ENCODE measurements around the gene KCNB1. TPM values are rescaled to one million over a fixed set of nuclear protein-coding genes. Genes with fewer than 3 reads are reported as not detected.

KCNB1 gene
- total RNA-seq, 2 donors from 2014 or later: 2.8 to 16.1 TPM

DNA sequence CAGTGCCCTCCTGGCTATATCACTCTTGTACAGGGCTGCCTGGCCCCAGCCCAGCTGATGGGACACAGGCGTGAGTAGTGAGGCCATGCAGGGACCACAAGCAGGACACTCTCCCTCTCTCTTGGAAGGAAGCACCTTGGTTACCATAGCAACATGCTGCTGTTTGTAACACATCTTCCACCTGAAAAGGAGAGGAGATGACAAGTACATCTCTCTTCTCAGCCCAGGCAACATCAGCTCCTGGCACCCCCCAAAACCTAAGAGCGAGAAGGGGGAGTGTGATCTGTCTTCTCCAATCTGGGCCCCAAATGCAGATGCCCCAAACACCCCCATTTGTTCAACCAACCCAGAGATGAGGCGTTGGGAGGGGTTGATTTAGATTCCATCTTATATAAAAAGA is 49.9 kb downstream of the KCNB1 start:
- Histone ChIP-seq H3K4me1 (replicated peaks) (no peaks in the 10 kb centered on the region), H3K27ac (no peak overlapping the region), H3K9me3 (no peaks in the 10 kb centered on the region), H3K4me3 (no peak overlapping the region), H3K27me3 (replicated peaks; ENCODE audit: insufficient read depth) (no peaks in the 10 kb centered on the region), H3K36me3 (no peaks in the 10 kb centered on the region)
- no peak for TF ChIP-seq POLR2A (IDR thresholded peaks at IDR 0.05)
- TF ChIP-seq POLR2AphosphoS5 (IDR thresholded peaks at IDR 0.05): no peak
- TF ChIP-seq CTCF (IDR thresholded peaks at IDR 0.05): no peak
- intact Hi-C loops (cut with DNase I): no loop called here
- DNase-seq (ENCODE audit: low spot score): no peak
- 91% methylated on average over 3 of the region's 3 CpGs for WGBS

- Histone ChIP-seq H3K4me3 (no peak overlapping the region), H3K36me3 (no peaks in the 10 kb centered on the region), H3K9me3 (no peaks in the 10 kb centered on the region), H3K27me3 (replicated peaks; ENCODE audit: insufficient read depth) (no peaks in the 10 kb centered on the region), H3K4me1 (replicated peaks) (no peaks in the 10 kb centered on the region), H3K27ac (no peak overlapping the region)
- DNase-seq (ENCODE audit: low spot score): no peak
- intact Hi-C loops (cut with DNase I): no loop called here
- 76% methylated on average over 4 of the region's 4 CpGs for WGBS
- TF ChIP-seq CTCF (IDR thresholded peaks at IDR 0.05) (no peak), POLR2A (IDR thresholded peaks at IDR 0.05) (no peak), POLR2AphosphoS5 (IDR thresholded peaks at IDR 0.05) (no peak)
Measured at GRCh38 chr20:49431329-49431728, 51.1 kb downstream of the KCNB1 start.

DNA sequence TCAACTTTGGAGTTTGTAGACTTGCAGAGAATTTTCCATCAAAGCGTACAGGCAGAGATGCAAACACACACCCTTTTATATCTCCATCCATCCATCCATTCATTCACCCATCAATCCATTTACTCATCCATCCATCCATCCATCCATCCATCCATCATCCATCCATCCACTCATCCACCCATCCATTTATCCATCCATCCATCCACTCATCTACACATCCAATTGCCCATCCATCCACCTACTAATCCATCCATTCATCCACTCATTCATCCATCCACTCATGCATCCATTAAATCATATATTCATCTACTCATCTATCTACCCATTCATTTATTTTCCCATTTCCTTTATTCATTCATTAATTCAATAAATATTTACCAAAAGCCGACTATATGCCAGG is 52.1 kb downstream of the KCNB1 start:
- Histone ChIP-seq H3K27me3 (replicated peaks; ENCODE audit: insufficient read depth) (no peaks in the 10 kb centered on the region), H3K27ac (no peak overlapping the region), H3K9me3 (no peaks in the 10 kb centered on the region), H3K36me3 (no peaks in the 10 kb centered on the region), H3K4me1 (replicated peaks) (no peaks in the 10 kb centered on the region), H3K4me3 (no peak overlapping the region)
- intact Hi-C loops (cut with DNase I): no loop called here
- 91% methylated on average over 2 of the region's 2 CpGs for WGBS
- TF ChIP-seq POLR2A (IDR thresholded peaks at IDR 0.05) (no peak), POLR2AphosphoS5 (IDR thresholded peaks at IDR 0.05) (no peak), CTCF (IDR thresholded peaks at IDR 0.05) (no peak)
- DNase-seq (ENCODE audit: low spot score): no peak

- Histone ChIP-seq H3K9me3 (no peaks in the 10 kb centered on the region), H3K27me3 (replicated peaks; ENCODE audit: insufficient read depth) (no peaks in the 10 kb centered on the region), H3K4me3 (no peak overlapping the region), H3K36me3 (no peaks in the 10 kb centered on the region), H3K4me1 (replicated peaks) (no peaks in the 10 kb centered on the region), H3K27ac (peak overlapping the region; percentile 6 to 14)
- intact Hi-C loops (cut with DNase I): no loop called here
- TF ChIP-seq CTCF (IDR thresholded peaks at IDR 0.05): no peak
- no peak for TF ChIP-seq POLR2AphosphoS5 (IDR thresholded peaks at IDR 0.05)
- TF ChIP-seq POLR2A (IDR thresholded peaks at IDR 0.05): no peak
- no peak for DNase-seq (ENCODE audit: low spot score)
- 55% methylated on average over 13 of the region's 13 CpGs for WGBS
Measured at GRCh38 chr20:49427751-49428518, 54.5 kb downstream of the KCNB1 start.

DNA sequence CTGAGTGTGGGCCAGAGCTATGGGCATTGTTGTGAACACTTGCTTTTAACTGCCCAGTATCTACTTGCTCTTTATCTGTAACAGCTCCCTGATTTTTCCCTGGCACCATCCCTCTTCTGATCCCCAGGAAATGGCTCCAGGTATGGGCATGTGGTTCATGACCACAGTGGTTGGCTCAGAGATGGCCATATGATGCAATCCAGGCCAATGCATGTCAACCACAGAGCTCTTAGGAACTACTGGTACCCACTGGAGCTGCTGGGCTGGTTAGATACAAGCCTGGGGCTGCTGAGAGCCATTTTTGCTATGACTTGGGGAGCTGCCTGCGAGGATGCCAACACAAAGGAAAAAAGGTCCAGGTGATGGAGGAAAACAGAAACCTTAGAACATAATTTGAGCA is 55.6 kb downstream of the KCNB1 start:
- Histone ChIP-seq H3K27ac (peak overlapping the region in 1 of 2 donors; percentile 20), H3K4me1 (replicated peaks) (no peaks in the 10 kb centered on the region), H3K9me3 (no peaks in the 10 kb centered on the region), H3K27me3 (replicated peaks; ENCODE audit: insufficient read depth) (no peaks in the 10 kb centered on the region), H3K4me3 (no peak overlapping the region), H3K36me3 (no peaks in the 10 kb centered on the region)
- no peak for DNase-seq (ENCODE audit: low spot score)
- TF ChIP-seq POLR2A (IDR thresholded peaks at IDR 0.05): no peak
- TF ChIP-seq POLR2AphosphoS5 (IDR thresholded peaks at IDR 0.05): no peak
- TF ChIP-seq CTCF (IDR thresholded peaks at IDR 0.05): no peak
- WGBS: 0% methylated on average over 1 of the region's 1 CpG
- intact Hi-C loops (cut with DNase I): no loop called here

All from prostate gland (tissue), 2 donors.